Astrocyte (in vitro differentiated cells and primary cell): ENCODE data around the gene LIX1L.

Experiments
- CTCF ChIP-seq: IDR thresholded peaks from 2 replicates; pipeline ENCODE4 v1.5.1; 2011; ENCODE audit warnings: low read depth, mild to moderate bottlenecking, inconsistent platforms, low read length, moderate library complexity; ENCODE audit not compliant: insufficient read depth
- EZH2 ChIP-seq: IDR thresholded peaks from 2 replicates; pipeline ENCODE4 v1.6.1; 2012; ENCODE audit warnings: mild to moderate bottlenecking, low read length, inconsistent platforms; ENCODE audit not compliant: insufficient read depth

GRCh38 chr1:145908653-145909052, 49.2 kb downstream of the LIX1L start:
- no peak for TF ChIP-seq CTCF
- TF ChIP-seq EZH2, result no peak
